ENCODE measurements around the gene GRXCR2. TPM values are rescaled to one million over a fixed set of nuclear protein-coding genes. Genes with fewer than 3 reads are reported as not detected.

The GRXCR2 gene
- total RNA-seq, 1 experiment from 2014 or later, result not detected

GRCh38 chr5:145912594-145912993, 39.8 kb upstream of the GRXCR2 start:
- DNase-seq (ENCODE audit: low read depth, low spot score) (no peak), ATAC-seq (no peak)
- ChIA-PET POLR2A (no interaction called here), CTCF (no interaction called here)
- in situ Hi-C loops (cut with HindIII; ENCODE audit: low pct_unique_long_range_greater_than_20kb, low sequenced_read_pairs), result no loop called here
- TF ChIP-seq TCF7L2 (IDR thresholded peaks at IDR 0.05; ENCODE audit: low read depth, low read length), result no peak
- no peak for TF ChIP-seq SIN3A (IDR thresholded peaks at IDR 0.05; ENCODE audit: borderline replicate concordance, insufficient read depth, low read depth, low read length)
- no peak for TF ChIP-seq POLR2AphosphoS5 (IDR thresholded peaks at IDR 0.05; ENCODE audit: low read depth, low read length)
- no peak for TF ChIP-seq REST (IDR thresholded peaks at IDR 0.05; ENCODE audit: insufficient read depth in 1 of 2, low read depth in 2 of 2, low read length in 1 of 2)
- TF ChIP-seq CTCF (IDR thresholded peaks at IDR 0.05), result no peak
- Histone ChIP-seq H3K36me3 (ENCODE audit: control insufficient read depth, insufficient read depth, low read length) (no peaks in the 10 kb centered on the region), H3K27me3 (ENCODE audit: control insufficient read depth, insufficient read depth, low read length) (no peaks in the 10 kb centered on the region), H3K4me1 (ENCODE audit: control insufficient read depth, insufficient read depth, low read length) (peaks cover 5% of the 10 kb centered on the region; the same call in 1 of the 2 replicates), H3K9me3 (ENCODE audit: control insufficient read depth, insufficient read depth, low read depth, low read length) (no peaks in the 10 kb centered on the region), H3K4me3 (ENCODE audit: low read depth in 2 of 2, low read length in 2 of 2) (no peak overlapping the region), H3K27ac (ENCODE audit: low read length) (no peak overlapping the region)
- intact Hi-C loops (cut with micrococcal nuclease; ENCODE audit: unreplicated experiment), result no loop called here
- no TSS peak for BruUV-seq (replicated peaks)

GRCh38 chr5:145912019-145912418, 39.2 kb upstream of the GRXCR2 start:
- ChIA-PET CTCF (no interaction called here), POLR2A (no interaction called here)

More at GRCh38 chr5:145912019-145912418, 39.2 kb upstream of the GRXCR2 start:
- no peaks in the 10 kb centered on the region for H3K36me3 ChIP-seq (ENCODE audit: control insufficient read depth, insufficient read depth, low read length)
- no TSS peak for BruUV-seq (replicated peaks)
- H3K4me3 ChIP-seq (ENCODE audit: low read depth in 2 of 2, low read length in 2 of 2), result no peak overlapping the region
- ATAC-seq (no peak), DNase-seq (ENCODE audit: low read depth, low spot score) (no peak)
- peaks cover under 1% of the 10 kb centered on the region; the same call in 1 of the 2 replicates for H3K4me1 ChIP-seq (ENCODE audit: control insufficient read depth, insufficient read depth, low read length)
- H3K27me3 ChIP-seq (ENCODE audit: control insufficient read depth, insufficient read depth, low read length), result no peaks in the 10 kb centered on the region
- no peak overlapping the region for H3K27ac ChIP-seq (ENCODE audit: low read length)
- intact Hi-C loops (cut with micrococcal nuclease; ENCODE audit: unreplicated experiment), result no loop called here
- TF ChIP-seq POLR2AphosphoS5 (IDR thresholded peaks at IDR 0.05; ENCODE audit: low read depth, low read length) (no peak), CTCF (IDR thresholded peaks at IDR 0.05) (no peak), REST (IDR thresholded peaks at IDR 0.05; ENCODE audit: insufficient read depth in 1 of 2, low read depth in 2 of 2, low read length in 1 of 2) (no peak), TCF7L2 (IDR thresholded peaks at IDR 0.05; ENCODE audit: low read depth, low read length) (no peak), SIN3A (IDR thresholded peaks at IDR 0.05; ENCODE audit: borderline replicate concordance, insufficient read depth, low read depth, low read length) (no peak)
- no peaks in the 10 kb centered on the region for H3K9me3 ChIP-seq (ENCODE audit: control insufficient read depth, insufficient read depth, low read depth, low read length)
- in situ Hi-C loops (cut with HindIII; ENCODE audit: low pct_unique_long_range_greater_than_20kb, low sequenced_read_pairs), result no loop called here
